Calu3 (cell line): Measurements from ENCODE around the gene LSP1. TPM values are rescaled to one million over a fixed set of nuclear protein-coding genes. Genes with fewer than 3 reads are reported as not detected.

Experiments
- BruUV-seq: library from RNA; stranded (reverse); fragments of 400-500 nt; replicated peaks from 2 replicates; lab custom pipeline; 2021; lab: Mats Ljungman, UMichigan
- CTCF ChIA-PET: fragments of 300-600 bp; sonication (Branson Sonifier 250); formaldehyde crosslinking; loops from one replicate; lab custom pipeline; 2022; ENCODE audit warnings: antibody characterized with exemption; lab: Charles Lee
- DNase-seq: peaks from one replicate; pipeline ENCODE4 v3.0.0; 2022
- H3K27ac Mint-ChIP-seq: one replicate; pipeline ENCODE4 v1.8.0; 2022; ENCODE audit warnings: mixed read lengths; ENCODE audit not compliant: unreplicated experiment
- H3K27me3 Mint-ChIP-seq: one replicate; pipeline ENCODE4 v1.8.0; 2022; ENCODE audit warnings: mixed read lengths; ENCODE audit not compliant: unreplicated experiment
- H3K36me3 Mint-ChIP-seq: one replicate; pipeline ENCODE4 v1.8.0; 2022; ENCODE audit warnings: mild to moderate bottlenecking, moderate library complexity, mixed read lengths; ENCODE audit not compliant: insufficient read depth, unreplicated experiment
- H3K4me1 Mint-ChIP-seq: one replicate; pipeline ENCODE4 v1.8.0; 2022; ENCODE audit warnings: mild to moderate bottlenecking, low read depth, mixed read lengths; ENCODE audit not compliant: unreplicated experiment
- H3K4me3 Mint-ChIP-seq: one replicate; pipeline ENCODE4 v1.8.0; 2022; ENCODE audit warnings: mild to moderate bottlenecking, low read depth, moderate library complexity, mixed read lengths; ENCODE audit not compliant: unreplicated experiment
- H3K9me3 Mint-ChIP-seq: one replicate; pipeline ENCODE4 v1.8.0; 2022; ENCODE audit warnings: low read depth, mixed read lengths; ENCODE audit not compliant: unreplicated experiment
- CTCF ChIP-seq: fragments of 200-600 bp; IDR thresholded peaks from one replicate; pipeline ENCODE4 v1.8.0; 2022; ENCODE audit warnings: antibody characterized with exemption; ENCODE audit not compliant: unreplicated experiment
- intact Hi-C: fragments of 100-400 bp; cut with micrococcal nuclease; formaldehyde crosslinking; loops from one replicate; pipeline ENCODE4 v1.10.0; 2022; ENCODE audit not compliant: unreplicated experiment
- total RNA-seq: library from RNA; stranded (reverse); gene quantifications from 2 replicates; pipeline ENCODE4 v1.2.3, GENCODE V29; 2022

Gene LSP1
- total RNA-seq, 1 experiment from 2014 or later, result not detected

GRCh38 chr11:1889224-1889930, 36.5 kb downstream of the LSP1 start:
- Mint-ChIP-seq H3K27me3 (peaks cover 44% of the 10 kb centered on the region), H3K27ac (no peak overlapping the region), H3K36me3 (no peaks in the 10 kb centered on the region), H3K4me3 (no peak overlapping the region), H3K4me1 (no peaks in the 10 kb centered on the region), H3K9me3 (peaks cover 2% of the 10 kb centered on the region)
- CTCF ChIA-PET, result no interaction called here
- intact Hi-C loops, result no loop called here
- no TSS peak for BruUV-seq
- no peak for TF ChIP-seq CTCF
- no peak for DNase-seq

GRCh38 chr11:1889941-1890855, 37.3 kb downstream of the LSP1 start:
- peaks cover 2% of the 10 kb centered on the region for H3K9me3 Mint-ChIP-seq
- no TSS peak for BruUV-seq

GRCh38 chr11:1890856-1891830, 38.3 kb downstream of the LSP1 start:
- CTCF ChIA-PET, result no interaction called here
- Mint-ChIP-seq H3K4me3 (no peak overlapping the region), H3K9me3 (peaks cover 2% of the 10 kb centered on the region), H3K27ac (no peak overlapping the region), H3K36me3 (no peaks in the 10 kb centered on the region), H3K27me3 (peaks cover 54% of the 10 kb centered on the region), H3K4me1 (no peaks in the 10 kb centered on the region)
- TF ChIP-seq CTCF, result no peak
- intact Hi-C loops, result no loop called here
- DNase-seq, result no peak
- no TSS peak for BruUV-seq

More at GRCh38 chr11:1889941-1890855, 37.3 kb downstream of the LSP1 start:
- no peak for DNase-seq
- no peak overlapping the region for H3K27ac Mint-ChIP-seq
- H3K4me3 Mint-ChIP-seq, result no peak overlapping the region
- no peak for TF ChIP-seq CTCF
- intact Hi-C loops, result no loop called here
- peaks cover 46% of the 10 kb centered on the region for H3K27me3 Mint-ChIP-seq
- CTCF ChIA-PET, result no interaction called here
- no peaks in the 10 kb centered on the region for H3K4me1 Mint-ChIP-seq
- H3K36me3 Mint-ChIP-seq, result no peaks in the 10 kb centered on the region

GRCh38 chr11:1891831-1892115, 38.9 kb downstream of the LSP1 start, which contains the start of gene PRR33:
Gene PRR33, minus strand, starts transcription at chr11:1891895. Its CDS starts 1,311 bp downstream, at chr11:1890584.
- no peak within 1 kb of the TSS for H3K27ac Mint-ChIP-seq
- peaks cover 60% of the 10 kb centered on the region for H3K27me3 Mint-ChIP-seq
- CTCF ChIA-PET, result no interaction called here
- H3K9me3 Mint-ChIP-seq, result peaks cover 2% of the 10 kb centered on the region
- DNase-seq, result no peak
- no TSS peak for BruUV-seq
- intact Hi-C loops, result no loop called here
- no peak for TF ChIP-seq CTCF
- H3K36me3 Mint-ChIP-seq, result no peaks in the 10 kb centered on the region
- H3K4me1 Mint-ChIP-seq, result no peaks in the 10 kb centered on the region
- H3K4me3 Mint-ChIP-seq, result no peak within 1 kb of the TSS
